ENCODE data around the gene CBFA2T3.

Gene CBFA2T3

GRCh38 chr16:88962478-88963152 lies 14.4 kb downstream of the CBFA2T3 start:
- DNase-seq (ENCODE audit: low read depth in 3 of 3), result no peak

DNA sequence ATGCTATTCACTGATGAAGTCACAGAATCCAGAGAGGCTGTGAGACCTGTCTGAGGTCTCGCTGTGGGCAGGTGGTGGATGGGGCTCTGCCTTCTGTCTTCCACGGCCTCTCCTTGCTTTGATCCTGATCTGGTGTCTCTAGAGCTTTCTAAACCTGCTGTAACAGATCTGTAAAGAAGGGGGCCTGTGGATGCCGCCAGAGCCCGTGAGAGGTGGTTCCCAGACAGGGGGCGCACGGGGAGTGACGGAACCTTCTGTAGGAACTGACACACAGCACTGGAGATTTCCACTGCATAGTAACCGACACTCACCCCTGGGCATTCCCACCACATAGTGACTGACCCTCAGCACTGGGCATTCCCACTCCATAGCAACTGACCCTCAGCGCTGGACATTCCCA lies 16.0 kb downstream of the CBFA2T3 start:
- DNase-seq (ENCODE audit: low read depth in 3 of 3), result no peak

GRCh38 chr16:88960516-88960915 lies 16.5 kb downstream of the CBFA2T3 start:
- no peak for DNase-seq (ENCODE audit: low read depth in 3 of 3)

DNA sequence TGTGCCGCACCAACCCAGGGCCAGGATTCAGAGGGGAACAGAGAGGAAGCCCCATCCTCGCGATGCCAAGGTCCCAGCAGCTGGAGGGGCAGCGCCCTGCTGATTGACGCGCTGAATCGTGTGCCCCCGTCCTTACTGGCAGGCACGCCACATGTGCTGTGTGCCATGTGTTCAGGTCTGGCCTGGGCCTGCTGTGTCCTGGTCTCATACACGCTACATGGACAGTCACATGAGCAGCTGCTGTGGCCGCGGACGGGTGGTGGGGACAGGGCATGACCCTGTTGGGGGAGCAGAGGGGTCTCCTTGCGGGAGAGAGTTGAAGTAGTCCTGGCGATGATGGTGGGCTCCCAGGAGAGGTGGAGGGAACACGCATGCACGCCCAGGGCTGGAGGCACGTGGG lies 18.0 kb downstream of the CBFA2T3 start:
- no peak for DNase-seq (ENCODE audit: low read depth in 3 of 3)

GRCh38 chr16:88957887-88958577 lies 19.0 kb downstream of the CBFA2T3 start:
- DNase-seq (ENCODE audit: low read depth in 3 of 3), result no peak

DNA sequence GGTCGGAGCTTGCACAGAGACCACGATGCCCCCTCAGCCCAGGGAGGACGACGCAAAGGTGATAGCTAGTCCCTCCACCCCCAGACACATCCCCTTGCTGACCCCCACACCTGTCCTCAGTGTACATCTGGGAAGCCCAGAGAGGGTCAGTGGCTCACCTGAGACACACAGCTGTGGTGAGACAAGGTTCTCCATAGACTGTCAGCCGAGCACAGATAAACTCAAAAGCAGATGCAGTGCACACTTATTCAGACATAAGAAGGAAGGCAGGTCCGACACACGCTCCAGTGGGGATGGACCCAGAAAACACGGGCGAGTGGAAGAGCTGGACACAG lies 19.6 kb downstream of the CBFA2T3 start:
- DNase-seq (ENCODE audit: low read depth in 3 of 3), result no peak

DNA sequence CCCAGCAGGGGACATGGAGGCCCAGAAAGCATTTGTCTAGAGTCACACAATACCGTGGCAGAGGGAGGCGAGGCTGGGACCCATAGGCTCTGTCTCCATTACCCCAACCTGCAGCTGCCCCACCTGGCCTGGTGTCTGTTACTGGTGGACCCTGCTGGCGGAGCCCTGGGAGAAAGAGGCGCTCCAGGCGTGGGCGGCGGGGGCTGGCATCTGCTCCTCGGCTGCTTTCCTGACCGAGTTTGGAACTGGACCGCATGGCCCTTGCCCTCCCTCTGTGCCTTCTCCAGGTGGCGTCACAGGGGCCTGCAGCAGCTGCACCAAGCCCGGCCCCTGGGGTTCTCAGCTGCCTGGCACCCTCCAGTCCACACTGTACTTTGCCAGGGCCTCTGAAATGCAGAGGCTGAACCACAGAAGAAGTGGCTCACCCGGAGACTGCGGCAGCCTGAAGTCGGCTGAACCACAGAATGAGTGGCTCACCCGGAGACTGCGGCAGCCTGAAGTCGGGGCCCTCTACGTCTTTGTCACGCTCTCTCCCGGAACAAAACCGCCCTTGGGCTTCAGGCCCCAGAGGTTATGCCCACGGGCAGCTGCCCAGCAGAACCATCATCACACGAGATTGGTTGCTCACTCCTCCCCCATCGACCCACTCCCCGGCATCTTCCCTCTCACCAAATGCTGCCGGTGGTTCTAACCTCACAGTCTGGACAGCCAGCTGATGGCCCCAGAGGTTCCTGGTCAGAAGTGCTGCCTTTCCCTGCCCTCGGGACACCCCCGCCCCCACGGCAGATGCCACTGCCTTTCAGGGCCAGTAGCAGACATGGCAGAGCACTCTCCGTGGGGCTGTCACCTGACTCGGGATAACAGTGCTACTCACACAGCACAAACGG lies 20.2 kb downstream of the CBFA2T3 start:
- no peak for DNase-seq (ENCODE audit: low read depth in 3 of 3)

GRCh38 chr16:88955906-88956305 lies 21.1 kb downstream of the CBFA2T3 start:
- no peak for DNase-seq (ENCODE audit: low read depth in 3 of 3)

GRCh38 chr16:88953003-88953690 lies 23.9 kb downstream of the CBFA2T3 start:
- no peak for DNase-seq (ENCODE audit: low read depth in 3 of 3)

DNA sequence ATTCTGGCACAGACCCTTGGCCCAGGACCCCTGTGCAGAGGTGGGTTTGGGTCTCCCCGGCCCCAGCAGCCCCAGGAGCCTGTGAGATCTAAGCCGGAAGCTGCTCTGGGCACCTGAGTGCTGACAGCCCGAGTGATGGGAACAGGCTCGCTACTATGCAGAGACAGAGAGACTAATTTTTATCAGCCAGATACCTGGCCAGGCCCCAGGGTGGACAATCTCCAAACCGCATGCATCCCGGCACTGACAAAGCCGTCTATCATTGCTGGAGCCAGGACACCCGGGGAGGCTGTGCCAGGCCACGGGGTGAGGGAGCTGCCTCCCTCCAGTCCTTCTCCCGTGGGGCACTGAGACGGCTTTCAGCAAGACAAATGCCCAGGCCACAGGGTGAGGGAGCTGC lies 25.0 kb downstream of the CBFA2T3 start:
- no peak for DNase-seq (ENCODE audit: low read depth in 3 of 3)

DNA sequence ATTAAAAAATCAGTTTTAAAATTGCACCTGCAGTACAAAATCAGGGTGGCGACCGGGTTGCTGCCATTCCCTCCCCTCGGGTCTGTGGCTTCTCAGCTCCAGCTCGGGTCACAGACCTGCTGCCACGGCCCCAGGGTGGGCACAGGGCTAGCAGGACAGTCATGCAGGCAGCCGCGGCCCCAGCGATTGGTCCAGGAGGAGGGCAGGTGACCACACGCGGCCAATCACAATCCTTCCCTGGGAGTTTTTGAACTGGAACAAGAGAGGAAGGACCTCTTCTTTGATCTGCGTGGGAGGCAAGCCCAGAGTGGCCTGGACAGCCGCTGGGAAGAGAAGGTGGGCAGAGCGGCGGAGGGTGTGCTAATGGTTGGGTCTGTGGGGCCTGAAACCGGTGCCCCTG lies 25.5 kb downstream of the CBFA2T3 start:
- no peak for DNase-seq (ENCODE audit: low read depth in 3 of 3)

- no peak for DNase-seq (ENCODE audit: low read depth in 3 of 3)
Measured at GRCh38 chr16:88948781-88949490, 28.1 kb downstream of the CBFA2T3 start.

DNA sequence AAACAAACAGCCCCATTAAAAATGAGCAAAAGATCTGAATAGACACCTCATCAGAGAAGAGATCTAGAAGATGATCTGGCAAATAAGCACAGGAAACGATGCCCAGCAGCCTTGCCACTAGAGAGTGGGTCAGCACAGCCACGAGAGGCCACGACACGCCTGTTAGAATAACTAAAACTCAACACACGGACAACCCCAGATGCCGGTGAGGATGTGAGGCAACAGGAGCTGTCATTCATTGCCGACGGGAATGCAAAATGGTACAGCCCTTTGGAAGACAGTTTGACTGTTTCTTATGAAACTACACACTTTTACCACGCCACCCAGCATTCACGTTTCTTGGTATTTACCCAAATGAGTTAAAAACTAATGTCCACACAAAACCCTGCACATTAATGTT lies 31.5 kb downstream of the CBFA2T3 start:
- DNase-seq (ENCODE audit: low read depth in 3 of 3), result no peak

GRCh38 chr16:88943741-88944140 lies 33.3 kb downstream of the CBFA2T3 start:
- no peak for DNase-seq (ENCODE audit: low read depth in 3 of 3)

DNA sequence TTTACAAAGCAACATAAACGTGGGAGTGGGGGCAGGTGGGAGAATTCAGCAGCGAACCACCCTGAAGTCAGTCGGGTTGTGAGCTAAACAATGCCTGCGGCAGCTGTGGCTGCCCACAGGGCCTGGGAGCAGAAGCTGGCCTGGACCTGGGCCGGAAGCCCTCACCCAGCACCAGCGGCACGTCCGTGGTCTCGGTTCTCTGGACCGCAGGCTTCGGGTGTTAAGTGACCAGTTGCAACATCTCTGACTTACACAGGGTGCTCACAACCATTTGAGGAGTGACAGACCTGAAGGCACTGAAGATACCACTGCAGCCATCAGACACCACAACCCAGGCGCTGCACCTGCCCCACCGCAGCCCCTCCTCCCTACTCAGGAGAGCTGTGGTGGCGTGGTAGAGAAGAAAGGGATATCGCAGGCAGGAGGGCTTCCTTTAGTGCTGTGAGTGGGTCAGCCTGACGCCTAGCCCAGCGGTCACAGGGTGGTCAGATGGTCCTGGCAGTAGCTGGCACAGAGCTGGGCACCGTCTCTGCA lies 33.8 kb downstream of the CBFA2T3 start:
- no peak for DNase-seq (ENCODE audit: low read depth in 3 of 3)

DNA sequence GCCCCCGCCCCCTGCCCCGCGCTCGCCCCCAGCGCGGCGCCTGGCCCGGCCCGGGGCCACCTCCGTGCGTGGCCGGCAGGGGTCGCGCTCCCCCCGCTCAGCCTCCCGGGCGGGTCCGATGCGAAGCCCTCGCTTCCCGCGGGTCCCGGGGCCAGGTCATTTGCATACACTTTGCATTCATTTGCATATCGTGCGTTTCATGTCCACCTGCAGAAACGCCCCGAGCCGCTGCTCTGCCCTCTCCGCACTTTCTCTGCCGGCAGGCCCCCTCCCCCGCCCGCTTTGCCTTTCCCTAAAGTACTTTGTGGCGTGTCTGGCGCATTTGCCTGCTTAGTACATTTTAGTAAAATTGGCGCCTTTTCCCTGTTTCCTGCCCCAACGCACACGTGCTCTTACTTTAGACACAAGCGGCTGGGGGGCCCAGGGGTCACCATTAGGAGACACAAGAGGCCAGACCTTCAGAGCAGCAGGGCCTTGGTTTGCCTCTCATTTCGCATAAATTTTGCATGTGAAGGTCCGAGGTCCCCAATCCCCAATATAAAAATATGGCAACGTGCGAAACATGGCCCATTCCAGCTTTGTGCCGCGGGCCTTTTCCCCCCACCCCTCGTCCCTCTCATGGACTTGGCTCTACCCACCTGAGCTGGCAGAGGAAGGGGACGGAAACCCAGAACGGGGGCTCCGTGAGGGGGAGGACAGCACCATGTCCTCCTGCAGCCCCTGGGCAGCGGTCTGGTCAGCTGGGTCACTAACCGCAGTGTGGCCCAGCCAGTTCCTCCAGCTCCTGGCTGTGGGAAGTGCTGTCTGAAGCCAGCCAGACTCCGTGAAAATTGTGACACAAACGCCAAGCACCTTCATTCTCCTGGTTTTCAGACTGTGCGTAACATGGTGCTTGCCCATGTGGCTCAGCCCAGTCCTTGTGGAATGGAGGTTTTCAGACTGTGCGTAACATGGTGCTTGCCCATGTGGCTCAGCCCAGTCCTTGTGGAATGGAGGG lies 34.8 kb downstream of the CBFA2T3 start:
- DNase-seq (ENCODE audit: low read depth in 3 of 3), result peak in 2 of 3 experiments; percentile 19 to 42

DNA sequence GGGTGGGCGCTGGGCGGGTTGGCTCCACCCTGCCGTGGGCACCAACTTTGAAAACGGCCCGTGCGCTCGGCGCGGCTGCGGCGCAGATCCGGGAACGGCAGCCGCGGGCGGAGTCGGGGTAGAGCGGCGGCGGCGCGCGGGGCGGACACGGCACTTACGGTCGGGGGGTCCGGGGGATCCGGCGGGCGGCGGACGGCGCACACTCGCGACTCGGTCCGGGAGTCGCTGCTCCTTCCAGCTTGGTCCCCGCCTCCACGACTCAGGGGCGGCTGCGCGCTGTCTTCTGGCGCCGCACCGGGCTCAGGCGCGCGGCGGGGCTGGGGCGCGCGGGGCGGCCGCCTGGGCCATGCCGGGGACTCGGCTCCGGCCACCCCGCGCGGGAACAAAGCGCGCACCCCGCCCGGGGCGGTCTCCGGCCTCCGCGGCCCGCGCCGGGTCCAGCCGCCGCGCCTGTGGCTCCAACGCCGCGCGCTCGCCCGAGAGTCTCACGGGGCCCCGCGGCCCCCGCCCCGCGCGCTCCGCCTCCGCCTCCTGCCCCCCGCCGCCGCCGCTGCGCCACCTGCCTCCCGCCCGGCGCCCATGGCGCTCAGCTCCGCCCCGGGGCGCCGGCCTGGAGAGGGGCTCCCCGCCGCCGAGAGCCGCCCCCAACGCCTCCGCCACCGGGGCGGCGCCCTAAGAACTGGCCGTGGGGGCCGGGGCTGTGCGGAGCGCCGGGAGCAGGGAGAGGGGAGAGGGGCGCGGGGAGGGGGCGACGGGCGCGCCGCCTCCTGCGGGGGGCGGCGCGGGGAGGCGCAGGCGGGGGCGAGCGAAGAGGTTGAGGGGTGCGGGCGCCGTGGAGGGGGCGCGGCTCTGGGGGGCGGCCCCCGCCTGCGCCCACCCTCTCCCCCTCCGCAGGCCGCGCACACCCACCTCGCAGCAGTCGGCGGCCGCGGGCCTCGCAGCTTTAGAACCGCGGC lies 35.9 kb downstream of the CBFA2T3 start:
- DNase-seq (ENCODE audit: low read depth in 3 of 3), result no peak

DNA sequence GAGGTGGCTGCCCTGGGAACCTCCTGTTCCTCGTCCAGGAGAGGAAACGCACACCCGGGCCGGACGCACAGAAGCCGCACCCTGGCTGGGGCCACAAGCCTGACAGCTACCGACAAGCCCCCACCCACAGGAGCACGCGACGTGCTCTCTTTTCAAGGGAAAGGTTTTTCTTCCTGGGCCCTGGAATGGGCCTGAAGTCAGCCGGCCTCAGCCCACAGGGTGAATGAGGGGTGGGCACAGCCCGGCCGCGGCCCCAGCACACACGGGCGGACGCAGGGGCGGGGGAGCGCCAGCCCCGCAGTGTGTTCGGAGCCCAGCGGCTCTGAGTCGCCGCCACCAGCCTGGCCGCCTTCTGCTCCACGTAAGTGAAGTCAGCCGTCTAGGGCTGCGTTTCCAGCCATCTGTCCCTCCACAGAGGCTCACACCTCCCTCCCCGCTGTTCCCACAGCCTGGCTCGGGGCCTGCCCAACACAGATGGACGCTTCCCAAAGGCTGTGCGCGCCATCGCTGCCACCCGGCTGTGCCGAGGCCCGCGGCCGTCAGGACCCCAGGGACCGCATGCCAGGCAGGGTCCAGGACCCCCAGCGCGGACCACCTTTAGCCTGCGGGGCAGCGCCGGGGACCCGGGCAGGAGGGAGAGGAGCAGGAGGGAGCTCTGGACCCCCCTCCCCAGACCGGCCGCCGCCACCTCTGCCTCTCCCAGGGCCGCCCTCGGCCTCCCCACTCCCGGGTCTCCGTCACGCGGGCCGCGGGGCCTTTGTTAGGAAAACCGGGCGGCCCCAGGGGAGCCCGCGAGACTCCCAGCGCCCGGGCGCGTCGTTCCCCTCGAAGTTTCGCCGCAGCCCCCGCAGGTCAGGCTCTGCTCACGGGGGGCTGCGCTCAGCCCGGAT lies 36.8 kb downstream of the CBFA2T3 start:
- no peak for DNase-seq (ENCODE audit: low read depth in 3 of 3)
